Subcutaneous adipose tissue (tissue), 4 donors: ENCODE data around the gene ADARB2. TPM values are rescaled to one million over a fixed set of nuclear protein-coding genes. Genes with fewer than 3 reads are reported as not detected.

Source experiments
- total RNA-seq, 4 donors: library from RNA; depleted of rRNA; stranded (reverse); fragments of >200 nt; gene quantifications; one replicate each; pipeline ENCODE4 v1.1.0, GENCODE V29; 2016
- TF ChIP-seq, protein P1 (sequence below): fragments of 450-650 bp; IDR thresholded peaks from one replicate; pipeline ENCODE4 v1.5.1; 2016; ENCODE audit warnings: low read depth, mild to moderate bottlenecking, control low read depth, antibody characterized with exemption, moderate library complexity

The ADARB2 gene
- total RNA-seq, 4 donors from 2014 or later, result under 0.01 to 0.65 (median 0.44) TPM; not detected in 1

DNA sequence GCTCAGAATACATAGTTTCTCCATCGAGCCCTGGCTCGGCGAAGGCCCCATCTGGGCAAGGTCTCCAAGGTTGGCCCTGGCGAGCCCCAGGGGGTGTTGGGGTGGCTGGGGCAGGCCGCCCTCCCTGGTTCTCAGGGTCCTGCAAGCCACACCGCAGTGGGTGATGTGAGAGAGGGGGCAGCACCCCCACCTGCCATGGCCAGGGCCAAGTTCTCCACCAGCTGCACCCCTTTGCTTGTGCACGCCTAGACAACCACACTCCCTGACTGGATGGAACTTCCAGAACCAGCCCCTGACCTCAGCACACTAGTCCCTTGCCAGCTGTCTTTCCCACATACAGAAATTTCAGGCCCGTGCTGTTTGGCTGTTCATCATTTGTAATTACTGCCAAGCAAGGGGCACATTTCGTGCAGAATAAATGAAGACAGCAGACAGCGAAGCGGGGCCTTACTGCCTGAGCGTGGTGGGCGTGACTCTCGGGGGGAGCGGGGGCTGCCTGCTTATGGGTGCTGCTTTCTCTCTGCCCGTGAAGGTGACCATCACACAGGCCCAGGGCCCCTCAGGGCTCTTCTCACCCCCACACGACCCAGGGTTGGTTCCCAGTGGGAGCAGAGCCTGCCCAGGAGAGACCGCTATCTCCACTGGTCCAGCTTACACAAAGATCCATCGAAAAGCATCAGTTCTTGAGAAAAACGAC is 85.9 kb downstream of the ADARB2 start:
- TF ChIP-seq, protein P1, sequence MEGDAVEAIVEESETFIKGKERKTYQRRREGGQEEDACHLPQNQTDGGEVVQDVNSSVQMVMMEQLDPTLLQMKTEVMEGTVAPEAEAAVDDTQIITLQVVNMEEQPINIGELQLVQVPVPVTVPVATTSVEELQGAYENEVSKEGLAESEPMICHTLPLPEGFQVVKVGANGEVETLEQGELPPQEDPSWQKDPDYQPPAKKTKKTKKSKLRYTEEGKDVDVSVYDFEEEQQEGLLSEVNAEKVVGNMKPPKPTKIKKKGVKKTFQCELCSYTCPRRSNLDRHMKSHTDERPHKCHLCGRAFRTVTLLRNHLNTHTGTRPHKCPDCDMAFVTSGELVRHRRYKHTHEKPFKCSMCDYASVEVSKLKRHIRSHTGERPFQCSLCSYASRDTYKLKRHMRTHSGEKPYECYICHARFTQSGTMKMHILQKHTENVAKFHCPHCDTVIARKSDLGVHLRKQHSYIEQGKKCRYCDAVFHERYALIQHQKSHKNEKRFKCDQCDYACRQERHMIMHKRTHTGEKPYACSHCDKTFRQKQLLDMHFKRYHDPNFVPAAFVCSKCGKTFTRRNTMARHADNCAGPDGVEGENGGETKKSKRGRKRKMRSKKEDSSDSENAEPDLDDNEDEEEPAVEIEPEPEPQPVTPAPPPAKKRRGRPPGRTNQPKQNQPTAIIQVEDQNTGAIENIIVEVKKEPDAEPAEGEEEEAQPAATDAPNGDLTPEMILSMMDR, result no peak

DNA sequence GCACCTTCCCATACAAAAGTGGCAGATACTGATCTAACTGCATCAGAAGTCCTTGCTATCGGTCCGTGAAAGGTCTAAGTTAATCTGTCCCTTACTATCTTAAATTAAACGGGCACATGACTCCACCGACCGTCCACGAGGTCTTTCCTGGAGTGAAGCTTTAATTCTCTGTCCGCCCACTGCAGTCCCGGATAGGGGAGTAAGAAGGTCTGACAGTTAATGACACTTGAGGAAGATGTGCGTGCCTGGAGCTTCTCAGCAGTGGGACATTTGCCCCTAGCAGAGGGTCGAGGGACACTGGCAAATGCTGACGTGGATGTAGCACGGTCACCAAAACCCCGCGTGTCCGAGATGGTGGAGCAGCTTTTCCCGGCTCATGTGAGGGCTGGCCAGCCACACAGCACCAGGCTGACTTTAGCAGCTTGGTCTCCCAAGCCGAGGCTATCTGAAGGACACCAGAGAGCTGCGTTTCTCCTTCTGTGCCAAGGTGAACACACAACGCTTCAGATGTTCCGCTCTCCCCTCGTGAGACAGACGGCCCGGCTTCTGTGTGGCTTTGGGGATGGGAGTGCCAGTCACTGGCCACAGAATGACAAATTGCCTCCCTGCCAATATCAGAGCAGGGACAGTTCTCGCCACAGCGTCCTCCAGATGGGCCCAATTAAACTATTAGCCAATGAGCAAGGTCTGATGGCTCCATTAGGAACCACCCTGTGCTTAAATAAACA is 86.6 kb downstream of the ADARB2 start:
- TF ChIP-seq, protein P1, result no peak

DNA sequence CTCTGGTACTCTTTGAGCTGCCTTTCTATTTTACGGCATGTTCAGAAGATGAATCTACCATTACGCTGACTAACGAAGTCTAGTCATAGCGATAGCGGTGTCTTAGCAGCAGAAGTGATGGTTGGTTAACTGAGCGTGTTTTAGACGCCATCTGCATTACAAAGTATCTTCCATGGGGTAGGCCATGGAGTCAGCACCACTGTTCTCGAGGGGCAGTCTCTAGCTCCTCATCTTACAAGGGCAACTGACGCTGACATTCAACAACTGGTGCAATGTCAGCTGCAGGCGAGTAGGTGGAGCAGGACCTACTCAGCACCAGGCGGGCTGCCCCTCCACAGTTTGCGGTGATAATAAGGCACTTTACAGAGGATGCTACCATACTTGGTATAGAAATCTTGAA is 88.7 kb downstream of the ADARB2 start:
- TF ChIP-seq, protein P1, result no peak

DNA sequence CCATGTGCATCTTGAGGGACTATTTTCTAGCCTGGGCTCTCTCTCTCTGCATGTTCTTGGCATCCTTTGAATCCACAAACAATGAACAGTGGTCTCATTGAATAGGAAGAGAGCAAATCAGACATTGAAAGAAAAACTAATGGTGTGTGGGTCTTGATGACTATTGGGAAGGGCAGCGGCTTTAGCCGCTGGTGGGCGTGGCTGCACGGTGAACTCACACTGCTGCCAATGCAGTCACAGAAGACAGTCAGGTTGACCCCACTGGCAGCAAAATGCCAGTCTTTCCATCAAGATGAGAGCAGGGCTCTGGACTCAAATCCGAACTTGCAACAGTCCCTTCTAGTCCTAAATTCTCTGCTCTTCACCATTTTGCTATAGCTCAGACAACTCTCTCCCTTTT is 91.0 kb downstream of the ADARB2 start:
- TF ChIP-seq, protein P1, result no peak

DNA sequence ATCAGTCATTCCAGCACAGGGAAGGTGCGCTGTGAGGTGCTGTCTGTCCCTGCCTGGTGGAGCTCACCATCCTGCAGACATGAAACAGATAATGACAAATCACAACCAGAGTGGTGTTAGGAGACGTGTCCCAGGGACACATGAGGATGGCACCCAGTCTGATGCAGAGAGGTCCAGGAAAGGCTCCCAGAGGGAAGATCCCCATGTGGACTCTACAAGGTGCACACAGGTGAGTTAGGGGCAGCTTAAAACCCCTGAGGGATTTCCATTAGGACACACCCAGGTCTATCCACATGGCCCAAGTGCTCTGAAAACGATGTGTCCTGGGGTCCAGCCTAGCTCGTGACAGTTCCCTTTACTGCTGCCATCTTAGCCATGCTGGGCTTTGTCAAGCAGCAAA is 91.4 kb downstream of the ADARB2 start:
- TF ChIP-seq, protein P1, result no peak

DNA sequence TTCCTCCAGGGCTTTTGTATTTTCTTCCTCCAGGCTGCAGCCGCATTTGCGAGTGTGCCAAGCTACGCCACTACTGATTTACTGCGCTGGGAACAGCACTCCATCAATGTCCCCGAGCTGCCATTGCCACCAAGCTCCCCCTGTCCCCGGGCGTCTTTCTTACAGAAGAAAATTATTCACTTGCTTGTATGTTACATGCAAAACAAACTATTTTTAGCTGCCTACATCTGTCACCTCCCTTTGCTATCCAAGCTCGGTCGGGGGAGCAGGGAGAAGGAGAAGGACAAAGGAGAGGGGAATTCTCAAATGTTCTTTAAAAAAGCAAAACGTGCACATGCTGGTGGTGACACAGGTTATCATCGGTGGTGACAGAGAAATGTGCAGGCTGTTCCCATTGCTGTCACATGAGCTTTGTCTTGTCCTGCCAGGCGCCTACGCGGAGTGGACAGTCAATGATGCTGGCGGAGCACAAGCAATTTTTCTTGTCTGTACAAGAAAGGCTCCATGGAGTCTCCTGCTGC is 93.1 kb downstream of the ADARB2 start:
- TF ChIP-seq, protein P1, result no peak

DNA sequence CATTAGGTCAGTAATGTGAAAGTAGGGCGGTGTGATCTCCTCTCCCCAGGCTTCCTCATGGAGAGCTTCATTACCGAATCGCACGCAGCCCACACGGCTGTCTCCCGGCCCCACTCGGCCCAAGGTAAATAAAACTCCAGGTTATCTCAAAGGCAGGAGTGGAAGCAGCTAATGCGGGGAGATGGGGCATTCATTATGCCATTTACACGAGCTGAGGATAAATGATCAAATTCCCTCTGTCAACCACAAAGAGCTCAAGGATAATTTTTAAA is 93.5 kb downstream of the ADARB2 start:
- TF ChIP-seq, protein P1, result no peak
